ENCODE results near the gene HELQ.

The HELQ gene

GRCh38 chr4:83371235-83371634 lies 84.4 kb downstream of the HELQ start:
- H3K9me3 ChIP-seq (ENCODE audit: control insufficient read depth, low read length), result no peaks in the 10 kb centered on the region
- H3K36me3 ChIP-seq (ENCODE audit: control insufficient read depth, insufficient read depth, low read length), result no peaks in the 10 kb centered on the region
- H3K4me1 ChIP-seq (ENCODE audit: control insufficient read depth, insufficient read depth, low read length, poor library complexity, severe bottlenecking), result no peaks in the 10 kb centered on the region
- no peak overlapping the region for H3K4me3 ChIP-seq (ENCODE audit: extremely low read depth, insufficient read depth, low read length, poor library complexity, severe bottlenecking)
- WGBS, 2 experiments (ENCODE audit: insufficient coverage in 2 of 2), result 97 to 100% methylated on average over 3 to 5 of the region's 5 CpGs
- H3K27ac ChIP-seq (ENCODE audit: low read depth, low read length, severe bottlenecking), result no peak overlapping the region

GRCh38 chr4:83370640-83370906 lies 85.0 kb downstream of the HELQ start:
- Histone ChIP-seq H3K9me3 (ENCODE audit: control insufficient read depth, low read length) (no peaks in the 10 kb centered on the region), H3K27ac (ENCODE audit: low read depth, low read length, severe bottlenecking) (no peak overlapping the region), H3K36me3 (ENCODE audit: control insufficient read depth, insufficient read depth, low read length) (no peaks in the 10 kb centered on the region), H3K4me3 (ENCODE audit: extremely low read depth, insufficient read depth, low read length, poor library complexity, severe bottlenecking) (no peak overlapping the region), H3K4me1 (ENCODE audit: control insufficient read depth, insufficient read depth, low read length, poor library complexity, severe bottlenecking) (no peaks in the 10 kb centered on the region)
- WGBS, 2 experiments (ENCODE audit: insufficient coverage in 2 of 2), result 100% methylated on average over 1 of the region's 1 CpG

- WGBS, 2 experiments (ENCODE audit: insufficient coverage in 2 of 2), result 70 to 83% methylated on average over 2 to 3 of the region's 4 CpGs
- Histone ChIP-seq H3K36me3 (ENCODE audit: control insufficient read depth, insufficient read depth, low read length) (no peaks in the 10 kb centered on the region), H3K27ac (ENCODE audit: low read depth, low read length, severe bottlenecking) (no peak overlapping the region), H3K4me1 (ENCODE audit: control insufficient read depth, insufficient read depth, low read length, poor library complexity, severe bottlenecking) (no peaks in the 10 kb centered on the region), H3K4me3 (ENCODE audit: extremely low read depth, insufficient read depth, low read length, poor library complexity, severe bottlenecking) (no peak overlapping the region), H3K9me3 (ENCODE audit: control insufficient read depth, low read length) (no peaks in the 10 kb centered on the region)
These were observed 85.6 kb downstream of the HELQ start for GRCh38 chr4:83369831-83370639.

GRCh38 chr4:83364312-83364711 lies 91.3 kb downstream of the HELQ start:
- H3K36me3 ChIP-seq (ENCODE audit: control insufficient read depth, insufficient read depth, low read length), result no peaks in the 10 kb centered on the region
- H3K4me3 ChIP-seq (ENCODE audit: extremely low read depth, insufficient read depth, low read length, poor library complexity, severe bottlenecking), result no peak overlapping the region

GRCh38 chr4:83362492-83363329 lies 92.9 kb downstream of the HELQ start:
- Histone ChIP-seq H3K9me3 (ENCODE audit: control insufficient read depth, low read length) (no peaks in the 10 kb centered on the region), H3K36me3 (ENCODE audit: control insufficient read depth, insufficient read depth, low read length) (no peaks in the 10 kb centered on the region), H3K27ac (ENCODE audit: low read depth, low read length, severe bottlenecking) (no peak overlapping the region), H3K4me3 (ENCODE audit: extremely low read depth, insufficient read depth, low read length, poor library complexity, severe bottlenecking) (no peak overlapping the region), H3K4me1 (ENCODE audit: control insufficient read depth, insufficient read depth, low read length, poor library complexity, severe bottlenecking) (peaks cover 5% of the 10 kb centered on the region)
- WGBS, 2 experiments (ENCODE audit: insufficient coverage in 2 of 2), result 92 to 97% methylated on average over 3 to 5 of the region's 9 CpGs

More at GRCh38 chr4:83364312-83364711, 91.3 kb downstream of the HELQ start:
- WGBS, 2 experiments (ENCODE audit: insufficient coverage in 2 of 2), result 90 to 100% methylated on average over 1 to 2 of the region's 3 CpGs
- Histone ChIP-seq H3K27ac (ENCODE audit: low read depth, low read length, severe bottlenecking) (no peak overlapping the region), H3K9me3 (ENCODE audit: control insufficient read depth, low read length) (no peaks in the 10 kb centered on the region), H3K4me1 (ENCODE audit: control insufficient read depth, insufficient read depth, low read length, poor library complexity, severe bottlenecking) (no peaks in the 10 kb centered on the region)

- 61 to 78% methylated on average over 3 to 5 of the region's 7 CpGs for WGBS, 2 experiments (ENCODE audit: insufficient coverage in 2 of 2)
- Histone ChIP-seq H3K27ac (ENCODE audit: low read depth, low read length, severe bottlenecking) (no peak overlapping the region), H3K9me3 (ENCODE audit: control insufficient read depth, low read length) (no peaks in the 10 kb centered on the region), H3K36me3 (ENCODE audit: control insufficient read depth, insufficient read depth, low read length) (no peaks in the 10 kb centered on the region), H3K4me3 (ENCODE audit: extremely low read depth, insufficient read depth, low read length, poor library complexity, severe bottlenecking) (no peak overlapping the region), H3K4me1 (ENCODE audit: control insufficient read depth, insufficient read depth, low read length, poor library complexity, severe bottlenecking) (peaks cover 10% of the 10 kb centered on the region)
These were observed 94.1 kb downstream of the HELQ start for GRCh38 chr4:83361416-83362103.

GRCh38 chr4:83360018-83360417 lies 95.6 kb downstream of the HELQ start:
- 89 to 97% methylated on average over 3 of the region's 4 CpGs for WGBS, 2 experiments (ENCODE audit: insufficient coverage in 2 of 2)
- Histone ChIP-seq H3K4me3 (ENCODE audit: extremely low read depth, insufficient read depth, low read length, poor library complexity, severe bottlenecking) (no peak overlapping the region), H3K9me3 (ENCODE audit: control insufficient read depth, low read length) (no peaks in the 10 kb centered on the region), H3K36me3 (ENCODE audit: control insufficient read depth, insufficient read depth, low read length) (no peaks in the 10 kb centered on the region), H3K27ac (ENCODE audit: low read depth, low read length, severe bottlenecking) (no peak overlapping the region), H3K4me1 (ENCODE audit: control insufficient read depth, insufficient read depth, low read length, poor library complexity, severe bottlenecking) (peaks cover 14% of the 10 kb centered on the region)

- Histone ChIP-seq H3K9me3 (ENCODE audit: control insufficient read depth, low read length) (peaks cover 10% of the 10 kb centered on the region), H3K4me3 (ENCODE audit: extremely low read depth, insufficient read depth, low read length, poor library complexity, severe bottlenecking) (no peak overlapping the region), H3K27ac (ENCODE audit: low read depth, low read length, severe bottlenecking) (peak overlapping the region; percentile 82), H3K36me3 (ENCODE audit: control insufficient read depth, insufficient read depth, low read length) (no peaks in the 10 kb centered on the region), H3K4me1 (ENCODE audit: control insufficient read depth, insufficient read depth, low read length, poor library complexity, severe bottlenecking) (peaks cover 14% of the 10 kb centered on the region)
- WGBS, 2 experiments (ENCODE audit: insufficient coverage in 2 of 2), result no CpG with 5 or more reads among the region's 1 CpG
These were observed 97.2 kb downstream of the HELQ start for GRCh38 chr4:83358410-83358809.
